ENCODE measurements around the gene STIP1. TPM values are rescaled to one million over a fixed set of nuclear protein-coding genes. Genes with fewer than 3 reads are reported as not detected.
A peak's percentile ranks its signal among the peaks of the same experiment; 100 is the strongest.

STIP1 gene
- total and polyA plus RNA-seq, 2 of the 8 experiments (the other 6 are each of a cell fraction or from before 2014, with no cell fraction given) = 140 to 329 TPM

DNA sequence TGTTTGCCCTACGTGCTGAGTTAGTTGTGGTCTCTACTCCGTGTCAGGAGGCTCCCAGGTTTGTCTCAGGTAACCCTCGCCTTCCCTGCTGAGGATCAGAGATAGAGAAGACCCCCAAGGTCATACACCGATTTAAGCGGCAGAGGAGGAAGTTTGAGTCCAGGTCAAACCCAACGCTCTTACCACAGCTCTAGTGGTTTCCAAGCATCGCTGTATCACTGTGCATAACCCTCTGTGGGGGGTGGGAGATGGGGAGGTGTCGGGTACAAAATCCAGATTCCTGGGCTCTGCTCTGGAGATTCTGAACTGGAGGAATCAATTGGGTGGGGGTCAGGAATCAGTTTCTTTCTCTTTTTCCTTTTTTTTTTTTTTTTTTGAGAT, 45.0 kb downstream of the STIP1 start:
- Histone ChIP-seq H2BK15ac (ENCODE audit: low read length) (no peak overlapping the region), H3K4me2 (ENCODE audit: insufficient read depth in 1 of 2, low read depth in 2 of 2, low read length in 2 of 2) (peak overlapping the region; percentile 87 to 97), H4K5ac (ENCODE audit: insufficient read length, low read depth, low read length) (no peak overlapping the region), H3K23me2 (ENCODE audit: low read depth, low read length) (peaks cover 19% of the 10 kb centered on the region), H2BK120ac (replicated peaks; ENCODE audit: low read depth, low read length) (no peak overlapping the region), H3K4me3 (ENCODE audit: extremely low read depth in 1 of 4, insufficient read depth in 2 of 4, low read depth in 3 of 4, low read length in 4 of 4) (peak overlapping the region; percentile 70 to 80 (median 76)), H2AK5ac (ENCODE audit: low read depth, low read length) (no peak overlapping the region), H2BK12ac (ENCODE audit: low read depth, low read length) (no peak overlapping the region), H2BK5ac (ENCODE audit: low read depth, low read length) (peak overlapping the region; percentile 9; the same call in 1 of the 2 replicates), H3K27ac (ENCODE audit: low read depth, low read length) (no peak overlapping the region), H3K4me1 (replicated peaks in 1 of 4; ENCODE audit: control insufficient read depth in 3 of 4, insufficient read depth in 4 of 4, low read length in 3 of 4) (peaks cover 0 to 31% (median 13%) of the 10 kb centered on the region in 4 experiments; a peak in 6 of 7 replicates), H2BK20ac (ENCODE audit: low read length) (no peak overlapping the region), H3K56ac (replicated peaks; ENCODE audit: insufficient read length, low read depth, low read length) (no peak overlapping the region), H3K23ac (ENCODE audit: insufficient read length) (no peak overlapping the region), H3K79me1 (ENCODE audit: low read depth, low read length) (no peaks in the 10 kb centered on the region; the same call in 1 of the 2 replicates), H3K18ac (ENCODE audit: extremely low read depth, low read length) (no peak overlapping the region), H3K14ac (ENCODE audit: insufficient read length) (no peak overlapping the region), H2AFZ (ENCODE audit: low read length) (peak overlapping the region; percentile 26; the same call in 1 of the 2 replicates), H3K27me3 (replicated peaks in 1 of 4; ENCODE audit: control insufficient read depth in 3 of 4, extremely low read depth in 1 of 4, insufficient read depth in 3 of 4, low read length in 3 of 4) (peaks cover 0 to 12% (median 6%) of the 10 kb centered on the region in 4 experiments; a peak in 4 of 7 replicates), H3K4ac (replicated peaks; ENCODE audit: insufficient read length, low read depth, low read length) (no peak overlapping the region), H4K8ac (ENCODE audit: extremely low read depth, insufficient read depth, low read length) (no peak overlapping the region), H3K9ac (replicated peaks in 1 of 4; ENCODE audit: extremely low read depth in 1 of 4, low read depth in 3 of 4, low read length in 3 of 4) (peak overlapping the region in 2 of 4 experiments; percentile 38 to 44; a peak in 4 of 7 replicates), H4K20me1 (replicated peaks in 1 of 2; ENCODE audit: control insufficient read depth in 1 of 2, insufficient read depth in 2 of 2, low read length in 2 of 2) (peaks cover 0 to 6% of the 10 kb centered on the region in 2 experiments), H3K36me3 (ENCODE audit: control insufficient read depth in 2 of 4, insufficient read depth in 4 of 4, low read length in 3 of 4) (no peaks in the 10 kb centered on the region), H4K91ac (replicated peaks; ENCODE audit: insufficient read length, low read length) (no peak overlapping the region), H3K79me2 (ENCODE audit: control insufficient read depth in 1 of 2, insufficient read depth in 2 of 2, low read length in 2 of 2) (no peaks in the 10 kb centered on the region), H3K9me3 (ENCODE audit: insufficient read depth in 2 of 2, low read depth in 1 of 2, low read length in 1 of 2) (no peaks in the 10 kb centered on the region)
- FAIRE-seq (no peak), DNase-seq (ENCODE audit: low read depth in 1 of 2, low spot score in 2 of 2) (no peak)
- POLR2A ChIA-PET (ENCODE audit: partially characterized antibody) = interaction anchor here (0.9 to 11.9 kb wide), 6 partner anchors 16 to 194 kb away, joined by 3 to 190 read pairs (median 3); partner anchors contain the start of genes FKBP2, PLCB3 and PPP1R14B
- 11% methylated on average over 8 of the region's 8 CpGs; no CpG with 5 or more reads in 1 of the 2 experiments for WGBS, 2 experiments (ENCODE audit: extremely low coverage in 1 of 2, insufficient coverage in 1 of 2, insufficient read length in 1 of 2, insufficient replicate concordance in 2 of 2, low coverage in 1 of 2, low lambda C conversion rate in 2 of 2, missing lambda C conversion rate in 1 of 2)
- CTCF ChIA-PET (ENCODE audit: partially characterized antibody) = interaction anchor here (0.6 to 8.6 kb wide), 4 partner anchors 20 to 53 kb away, joined by 3 to 51 read pairs (median 14); partner anchors contain the start of genes BAD, FERMT3 and PLCB3
- no peak for TF ChIP-seq CHD2 (IDR thresholded peaks at IDR 0.05; ENCODE audit: low read length)
- TF ChIP-seq EP300 (IDR thresholded peaks at IDR 0.05; ENCODE audit: borderline replicate concordance in 1 of 2, low read depth in 2 of 2, low read length in 2 of 2) = no peak
- TF ChIP-seq SP1 (IDR thresholded peaks at IDR 0.05; ENCODE audit: low read depth, low read length) = no peak
- TF ChIP-seq ASH2L (IDR thresholded peaks at IDR 0.05; ENCODE audit: low read length) = no peak
- no peak for TF ChIP-seq CBX8 (IDR thresholded peaks at IDR 0.05; ENCODE audit: borderline replicate concordance, low read depth, low read length)
- TF ChIP-seq EGR1 (IDR thresholded peaks at IDR 0.05; ENCODE audit: borderline replicate concordance, low read depth, low read length) = no peak
- no peak for TF ChIP-seq YY1 (IDR thresholded peaks at IDR 0.05; ENCODE audit: low read depth, low read length)

All from H1 (cell line).